ENCODE results near the gene RREB1.

RREB1 gene

DNA sequence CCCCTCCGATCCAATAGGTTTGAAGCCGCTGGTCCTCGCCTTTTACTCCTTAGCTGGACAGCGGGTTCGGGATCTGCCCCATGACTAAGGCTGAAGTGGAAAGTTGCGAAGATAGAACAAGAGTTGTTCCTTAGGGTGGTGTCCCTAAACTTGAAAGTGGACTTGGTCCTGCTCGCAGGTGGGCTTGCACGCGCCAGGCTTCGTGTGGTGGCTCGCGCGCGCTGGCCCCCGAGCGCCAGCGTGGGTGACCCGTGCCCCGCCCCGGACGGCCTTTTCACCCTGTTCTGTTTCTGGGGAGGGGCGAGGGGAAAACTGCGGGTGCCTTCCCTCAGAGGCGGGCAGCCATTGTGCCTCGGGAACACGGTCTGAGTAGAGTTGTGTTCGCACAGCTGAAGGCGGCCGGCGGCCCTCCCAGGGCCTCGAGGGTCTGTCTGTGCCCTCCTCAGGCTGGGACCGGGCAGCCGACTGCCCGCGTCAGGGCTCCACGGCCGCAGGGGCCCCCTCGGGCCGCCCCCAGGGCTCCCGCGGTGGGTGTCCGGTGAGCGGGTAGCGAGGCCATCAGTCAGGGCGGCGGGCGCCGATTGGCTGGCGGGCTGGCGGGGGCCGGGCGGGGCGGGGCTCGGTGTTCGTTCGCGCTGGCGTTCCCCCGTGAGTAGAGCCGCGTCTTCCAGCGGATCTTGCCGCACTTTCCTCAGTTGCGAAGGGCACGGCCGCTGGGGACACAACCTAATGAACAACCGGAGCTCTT is 33.0 kb downstream of the RREB1 start:
- DNase-seq (ENCODE audit: extremely low read depth, insufficient read length): peak; percentile 83
- Histone ChIP-seq H3K36me3 (ENCODE audit: control insufficient read depth, insufficient read depth, low read length) (no peaks in the 10 kb centered on the region), H3K4me3 (replicated peaks; ENCODE audit: low read depth, low read length) (peak overlapping the region; percentile 70), H3K27me3 (replicated peaks; ENCODE audit: control insufficient read depth, insufficient read depth, low read length) (no peaks in the 10 kb centered on the region)
- TF ChIP-seq, protein P1, sequence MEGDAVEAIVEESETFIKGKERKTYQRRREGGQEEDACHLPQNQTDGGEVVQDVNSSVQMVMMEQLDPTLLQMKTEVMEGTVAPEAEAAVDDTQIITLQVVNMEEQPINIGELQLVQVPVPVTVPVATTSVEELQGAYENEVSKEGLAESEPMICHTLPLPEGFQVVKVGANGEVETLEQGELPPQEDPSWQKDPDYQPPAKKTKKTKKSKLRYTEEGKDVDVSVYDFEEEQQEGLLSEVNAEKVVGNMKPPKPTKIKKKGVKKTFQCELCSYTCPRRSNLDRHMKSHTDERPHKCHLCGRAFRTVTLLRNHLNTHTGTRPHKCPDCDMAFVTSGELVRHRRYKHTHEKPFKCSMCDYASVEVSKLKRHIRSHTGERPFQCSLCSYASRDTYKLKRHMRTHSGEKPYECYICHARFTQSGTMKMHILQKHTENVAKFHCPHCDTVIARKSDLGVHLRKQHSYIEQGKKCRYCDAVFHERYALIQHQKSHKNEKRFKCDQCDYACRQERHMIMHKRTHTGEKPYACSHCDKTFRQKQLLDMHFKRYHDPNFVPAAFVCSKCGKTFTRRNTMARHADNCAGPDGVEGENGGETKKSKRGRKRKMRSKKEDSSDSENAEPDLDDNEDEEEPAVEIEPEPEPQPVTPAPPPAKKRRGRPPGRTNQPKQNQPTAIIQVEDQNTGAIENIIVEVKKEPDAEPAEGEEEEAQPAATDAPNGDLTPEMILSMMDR (IDR thresholded peaks at IDR 0.05; ENCODE audit: insufficient read depth, low read length, poor library complexity, severe bottlenecking): no peak

DNA sequence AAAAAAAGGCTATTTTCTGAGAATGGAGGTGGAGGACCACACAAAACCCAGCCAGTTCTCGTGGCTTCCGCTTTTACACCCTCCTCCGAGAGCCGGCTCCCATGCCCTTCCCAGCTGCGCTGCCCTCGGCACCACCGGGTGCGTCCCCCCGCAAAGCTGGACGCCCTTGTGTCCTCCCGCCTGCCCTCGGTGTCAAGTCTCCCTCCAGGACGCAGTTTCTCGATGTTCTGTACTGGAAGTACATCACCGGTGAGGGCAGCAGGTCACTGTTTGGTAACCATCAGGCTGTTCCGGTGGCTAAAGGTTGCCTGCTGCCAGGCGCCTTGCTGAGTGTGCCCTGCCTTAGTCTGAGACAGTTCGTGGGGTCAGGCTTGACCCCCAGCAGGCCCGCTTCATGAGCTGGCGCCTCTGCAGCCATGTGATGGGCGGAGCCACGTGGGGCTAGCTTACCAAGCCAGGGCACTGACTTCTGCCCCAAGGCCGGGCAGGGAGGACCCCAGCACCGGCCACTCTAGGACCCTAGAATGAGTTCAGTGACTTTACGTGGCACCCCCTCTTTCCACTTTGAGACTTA is 34.6 kb downstream of the RREB1 start:
- no peak for DNase-seq (ENCODE audit: extremely low read depth, insufficient read length)
- H3K4me3 ChIP-seq (replicated peaks; ENCODE audit: low read depth, low read length): no peak overlapping the region
- H3K27me3 ChIP-seq (replicated peaks; ENCODE audit: control insufficient read depth, insufficient read depth, low read length): no peaks in the 10 kb centered on the region
- TF ChIP-seq, protein P1 (IDR thresholded peaks at IDR 0.05; ENCODE audit: insufficient read depth, low read length, poor library complexity, severe bottlenecking): no peak
- H3K36me3 ChIP-seq (ENCODE audit: control insufficient read depth, insufficient read depth, low read length): no peaks in the 10 kb centered on the region

DNA sequence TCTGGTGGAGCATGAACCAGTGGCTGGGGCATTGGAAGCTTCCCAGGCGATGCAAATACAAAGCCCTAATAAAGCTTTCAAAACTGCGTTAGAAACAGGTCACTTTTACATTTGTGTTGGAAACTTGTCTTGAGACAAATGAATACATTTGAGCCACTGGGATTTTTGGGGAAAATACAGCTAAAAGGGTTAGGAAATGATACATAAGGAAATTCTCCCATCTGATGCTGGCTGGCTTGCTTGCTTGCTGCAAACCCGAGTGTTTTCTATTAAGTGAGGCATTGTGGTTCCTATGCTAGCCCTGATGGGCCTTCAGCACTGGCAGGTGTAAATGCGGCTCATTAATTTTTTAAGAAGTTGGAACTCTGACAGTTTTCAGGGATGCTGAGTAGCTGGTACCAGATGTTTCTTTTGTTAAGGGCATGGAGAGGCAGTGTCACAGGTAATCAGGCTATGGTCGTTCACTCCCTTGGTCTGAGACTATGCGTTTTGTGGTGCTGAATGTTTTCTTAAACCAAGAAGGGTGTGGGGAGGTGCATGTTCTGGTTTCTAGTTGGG is 35.2 kb downstream of the RREB1 start:
- TF ChIP-seq, protein P1 (IDR thresholded peaks at IDR 0.05; ENCODE audit: insufficient read depth, low read length, poor library complexity, severe bottlenecking): no peak
- DNase-seq (ENCODE audit: extremely low read depth, insufficient read length): no peak
- Histone ChIP-seq H3K27me3 (replicated peaks; ENCODE audit: control insufficient read depth, insufficient read depth, low read length) (no peaks in the 10 kb centered on the region), H3K4me3 (replicated peaks; ENCODE audit: low read depth, low read length) (no peak overlapping the region), H3K36me3 (ENCODE audit: control insufficient read depth, insufficient read depth, low read length) (no peaks in the 10 kb centered on the region)

DNA sequence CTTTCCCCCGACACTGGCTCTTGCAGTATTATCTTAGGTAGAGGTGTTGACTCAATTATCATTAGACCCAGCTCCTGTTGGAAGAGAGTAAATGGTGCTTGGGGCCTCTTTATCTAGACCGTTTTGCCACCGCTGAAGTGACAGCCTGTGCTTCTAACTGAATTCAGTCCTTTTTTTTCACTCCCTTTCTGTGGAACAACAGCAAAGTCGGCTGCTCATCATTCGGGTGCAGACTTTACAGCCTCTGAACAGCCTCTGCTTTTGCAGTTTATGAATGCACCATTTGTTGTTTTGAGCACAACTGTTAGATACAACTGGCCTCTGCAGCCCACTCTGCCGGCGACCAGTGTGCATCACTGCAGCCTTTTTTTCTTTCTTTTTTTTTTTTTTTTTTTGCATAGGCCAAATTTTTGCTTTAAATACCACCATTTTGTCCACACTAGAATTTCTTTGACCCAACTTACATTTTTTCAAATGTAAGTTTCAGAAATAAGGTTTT is 35.8 kb downstream of the RREB1 start:
- TF ChIP-seq, protein P1 (IDR thresholded peaks at IDR 0.05; ENCODE audit: insufficient read depth, low read length, poor library complexity, severe bottlenecking): no peak
- H3K36me3 ChIP-seq (ENCODE audit: control insufficient read depth, insufficient read depth, low read length): no peaks in the 10 kb centered on the region
- H3K27me3 ChIP-seq (replicated peaks; ENCODE audit: control insufficient read depth, insufficient read depth, low read length): no peaks in the 10 kb centered on the region
- H3K4me3 ChIP-seq (replicated peaks; ENCODE audit: low read depth, low read length): no peak overlapping the region
- no peak for DNase-seq (ENCODE audit: extremely low read depth, insufficient read length)

DNA sequence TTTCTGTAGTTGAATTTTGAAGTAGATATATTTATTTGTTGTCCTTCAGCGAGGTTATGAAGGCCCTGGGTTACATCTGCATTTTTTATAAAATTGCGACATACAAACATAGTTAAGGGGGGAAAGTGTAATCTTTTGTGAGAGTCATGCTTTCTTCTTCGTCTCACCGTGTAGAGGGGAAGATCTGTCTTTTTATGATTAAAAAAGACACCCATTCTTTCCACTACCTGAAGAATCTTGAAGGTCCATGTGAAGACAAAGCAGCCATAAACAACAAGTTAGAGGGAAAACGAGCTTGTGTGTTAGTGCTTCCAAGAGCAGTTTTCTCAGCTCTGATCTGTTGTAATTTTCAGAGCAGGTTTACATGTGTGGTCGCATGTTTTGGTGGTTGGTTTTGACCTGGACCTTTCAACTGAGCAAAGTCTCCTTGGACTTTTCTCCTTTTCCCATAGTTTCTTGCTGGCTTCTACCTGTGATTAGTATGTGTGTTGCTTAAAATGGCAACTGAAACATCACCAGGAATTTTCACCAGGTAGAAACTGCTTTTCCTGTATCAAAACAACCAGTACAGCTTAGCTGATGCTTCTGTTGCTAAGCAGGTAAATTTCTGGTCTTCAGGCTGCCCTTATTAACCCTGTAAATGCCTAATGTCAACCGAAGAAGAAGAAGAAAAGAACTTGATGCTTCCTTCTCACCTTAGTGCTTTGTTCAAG is 37.3 kb downstream of the RREB1 start:
- Histone ChIP-seq H3K27me3 (replicated peaks; ENCODE audit: control insufficient read depth, insufficient read depth, low read length) (no peaks in the 10 kb centered on the region), H3K4me3 (replicated peaks; ENCODE audit: low read depth, low read length) (no peak overlapping the region), H3K36me3 (ENCODE audit: control insufficient read depth, insufficient read depth, low read length) (no peaks in the 10 kb centered on the region)
- TF ChIP-seq, protein P1 (IDR thresholded peaks at IDR 0.05; ENCODE audit: insufficient read depth, low read length, poor library complexity, severe bottlenecking): no peak
- DNase-seq (ENCODE audit: extremely low read depth, insufficient read length): no peak
